ENCODE results near the gene FIG4. TPM values are rescaled to one million over a fixed set of nuclear protein-coding genes. Genes with fewer than 3 reads are reported as not detected.

The FIG4 gene
- total and polyA plus RNA-seq, 8 donors: 18.0 to 24.5 (median 19.0) TPM

DNA sequence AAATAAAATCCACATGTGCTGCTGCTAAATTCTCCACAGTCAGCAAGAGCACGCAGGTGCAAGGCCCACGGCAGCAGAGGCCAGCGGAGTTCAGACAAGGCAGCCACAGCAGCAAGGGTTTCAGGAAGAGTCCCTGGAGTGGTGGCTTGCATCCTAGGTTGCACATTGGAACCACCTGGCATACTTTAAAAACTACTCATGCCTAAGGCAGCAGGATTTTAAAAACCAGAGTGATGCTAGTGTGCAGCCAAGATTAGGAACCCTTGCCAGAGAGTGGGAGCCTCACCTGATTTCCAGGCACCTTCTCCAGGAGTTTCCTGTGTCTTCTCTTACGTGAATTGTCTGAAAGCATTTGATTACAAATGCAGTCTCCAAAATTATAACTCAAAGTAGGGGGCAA lies 183.0 kb downstream of the FIG4 start:
- no peak for ATAC-seq
- no peaks in the 10 kb centered on the region for H3K27me3 ChIP-seq
- no peak for TF ChIP-seq CTCF (IDR thresholded peaks at IDR 0.05)
- no peak overlapping the region for H3K4me3 ChIP-seq
- peaks cover 0 to 7% of the 10 kb centered on the region in 2 donors for H3K4me1 ChIP-seq
- no peak overlapping the region for H3K27ac ChIP-seq
- no peak for DNase-seq
- intact Hi-C loops (cut with DNase I): no loop called here
- H3K36me3 ChIP-seq: no peaks in the 10 kb centered on the region
- no peaks in the 10 kb centered on the region for H3K9me3 ChIP-seq

DNA sequence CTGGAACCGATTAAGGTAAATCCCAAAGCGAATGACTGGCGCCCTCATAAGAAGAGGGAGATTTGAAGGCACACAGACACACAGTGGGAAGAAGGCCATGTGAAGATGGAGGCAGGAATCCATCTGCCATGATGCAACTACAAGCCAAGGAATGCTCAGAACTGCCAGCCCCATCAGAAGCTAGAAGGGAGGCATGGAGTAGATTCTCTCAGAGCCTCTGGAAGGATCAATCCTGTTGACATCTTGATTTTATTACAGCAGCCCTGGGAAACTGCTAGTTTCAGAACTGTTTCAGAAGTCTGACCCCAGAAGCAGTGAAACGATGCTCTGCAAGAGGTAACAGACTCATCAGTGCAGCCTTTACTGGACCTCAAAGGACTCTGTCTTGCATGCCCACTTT lies 183.5 kb downstream of the FIG4 start:
- intact Hi-C loops (cut with DNase I): no loop called here
- H3K4me3 ChIP-seq: no peak overlapping the region
- no peaks in the 10 kb centered on the region for H3K9me3 ChIP-seq
- H3K27me3 ChIP-seq: no peaks in the 10 kb centered on the region
- no peak for TF ChIP-seq CTCF (IDR thresholded peaks at IDR 0.05)
- H3K36me3 ChIP-seq: no peaks in the 10 kb centered on the region
- H3K4me1 ChIP-seq: peaks cover 0 to 7% of the 10 kb centered on the region in 2 donors
- ATAC-seq (no peak), DNase-seq (no peak)
- no peak overlapping the region for H3K27ac ChIP-seq

Other genes starting within 250 kb of the FIG4 start
- gene MICAL1, start 235.5 kb upstream of the FIG4 start, total RNA-seq: 10 to 100 TPM; 60.7 to 70.9 TPM
- gene MICAL1, start 235.5 kb upstream of the FIG4 start, polyA plus RNA-seq (ENCODE audit: insufficient read length in 6 of 6): 10 to 100 TPM; 55.7 to 67.5 (median 59.6) TPM
- gene ZBTB24, start 208.1 kb upstream of the FIG4 start, total RNA-seq: 1 to 10 TPM; 7.3 to 7.7 TPM
- gene ZBTB24, start 208.1 kb upstream of the FIG4 start, polyA plus RNA-seq (ENCODE audit: insufficient read length in 6 of 6): 10 to 100 TPM; 12.3 to 14.5 (median 13.9) TPM
- gene AK9, start 94 bp upstream of the FIG4 start, total RNA-seq: 1 to 10 TPM; 4.6 to 8.0 TPM
- gene AK9, start 94 bp upstream of the FIG4 start, polyA plus RNA-seq (ENCODE audit: insufficient read length in 6 of 6): 10 to 100 TPM; 12.1 to 18.1 (median 14.8) TPM

Data from left lung (tissue), 10 donors.